Measurements from ENCODE around the gene MAP3K20. TPM values are rescaled to one million over a fixed set of nuclear protein-coding genes. Genes with fewer than 3 reads are reported as not detected.

The MAP3K20 gene
- total and polyA plus RNA-seq, 2 experiments from 2014 or later: 7.6 to 9.6 TPM

DNA sequence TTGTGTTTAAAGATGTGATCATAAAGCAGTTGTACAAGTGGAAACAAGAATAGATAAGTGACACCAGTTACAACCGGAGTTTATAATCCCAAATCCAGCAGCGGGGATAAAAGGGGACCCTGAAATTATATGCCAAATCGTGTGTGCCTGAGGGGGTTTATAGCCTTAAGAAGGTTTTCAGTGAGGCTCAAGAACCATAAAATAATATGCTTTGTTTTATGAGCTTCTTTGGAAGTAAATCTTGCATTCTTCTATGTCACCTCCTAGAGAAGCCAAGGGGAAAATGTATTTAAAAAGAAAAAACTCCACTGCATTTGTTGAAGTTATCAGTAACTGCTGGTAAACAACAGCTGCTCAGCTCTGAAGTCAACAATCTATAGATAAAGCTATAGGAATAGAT lies 25.8 kb upstream of the MAP3K20 start:
- TF ChIP-seq, protein P1, sequence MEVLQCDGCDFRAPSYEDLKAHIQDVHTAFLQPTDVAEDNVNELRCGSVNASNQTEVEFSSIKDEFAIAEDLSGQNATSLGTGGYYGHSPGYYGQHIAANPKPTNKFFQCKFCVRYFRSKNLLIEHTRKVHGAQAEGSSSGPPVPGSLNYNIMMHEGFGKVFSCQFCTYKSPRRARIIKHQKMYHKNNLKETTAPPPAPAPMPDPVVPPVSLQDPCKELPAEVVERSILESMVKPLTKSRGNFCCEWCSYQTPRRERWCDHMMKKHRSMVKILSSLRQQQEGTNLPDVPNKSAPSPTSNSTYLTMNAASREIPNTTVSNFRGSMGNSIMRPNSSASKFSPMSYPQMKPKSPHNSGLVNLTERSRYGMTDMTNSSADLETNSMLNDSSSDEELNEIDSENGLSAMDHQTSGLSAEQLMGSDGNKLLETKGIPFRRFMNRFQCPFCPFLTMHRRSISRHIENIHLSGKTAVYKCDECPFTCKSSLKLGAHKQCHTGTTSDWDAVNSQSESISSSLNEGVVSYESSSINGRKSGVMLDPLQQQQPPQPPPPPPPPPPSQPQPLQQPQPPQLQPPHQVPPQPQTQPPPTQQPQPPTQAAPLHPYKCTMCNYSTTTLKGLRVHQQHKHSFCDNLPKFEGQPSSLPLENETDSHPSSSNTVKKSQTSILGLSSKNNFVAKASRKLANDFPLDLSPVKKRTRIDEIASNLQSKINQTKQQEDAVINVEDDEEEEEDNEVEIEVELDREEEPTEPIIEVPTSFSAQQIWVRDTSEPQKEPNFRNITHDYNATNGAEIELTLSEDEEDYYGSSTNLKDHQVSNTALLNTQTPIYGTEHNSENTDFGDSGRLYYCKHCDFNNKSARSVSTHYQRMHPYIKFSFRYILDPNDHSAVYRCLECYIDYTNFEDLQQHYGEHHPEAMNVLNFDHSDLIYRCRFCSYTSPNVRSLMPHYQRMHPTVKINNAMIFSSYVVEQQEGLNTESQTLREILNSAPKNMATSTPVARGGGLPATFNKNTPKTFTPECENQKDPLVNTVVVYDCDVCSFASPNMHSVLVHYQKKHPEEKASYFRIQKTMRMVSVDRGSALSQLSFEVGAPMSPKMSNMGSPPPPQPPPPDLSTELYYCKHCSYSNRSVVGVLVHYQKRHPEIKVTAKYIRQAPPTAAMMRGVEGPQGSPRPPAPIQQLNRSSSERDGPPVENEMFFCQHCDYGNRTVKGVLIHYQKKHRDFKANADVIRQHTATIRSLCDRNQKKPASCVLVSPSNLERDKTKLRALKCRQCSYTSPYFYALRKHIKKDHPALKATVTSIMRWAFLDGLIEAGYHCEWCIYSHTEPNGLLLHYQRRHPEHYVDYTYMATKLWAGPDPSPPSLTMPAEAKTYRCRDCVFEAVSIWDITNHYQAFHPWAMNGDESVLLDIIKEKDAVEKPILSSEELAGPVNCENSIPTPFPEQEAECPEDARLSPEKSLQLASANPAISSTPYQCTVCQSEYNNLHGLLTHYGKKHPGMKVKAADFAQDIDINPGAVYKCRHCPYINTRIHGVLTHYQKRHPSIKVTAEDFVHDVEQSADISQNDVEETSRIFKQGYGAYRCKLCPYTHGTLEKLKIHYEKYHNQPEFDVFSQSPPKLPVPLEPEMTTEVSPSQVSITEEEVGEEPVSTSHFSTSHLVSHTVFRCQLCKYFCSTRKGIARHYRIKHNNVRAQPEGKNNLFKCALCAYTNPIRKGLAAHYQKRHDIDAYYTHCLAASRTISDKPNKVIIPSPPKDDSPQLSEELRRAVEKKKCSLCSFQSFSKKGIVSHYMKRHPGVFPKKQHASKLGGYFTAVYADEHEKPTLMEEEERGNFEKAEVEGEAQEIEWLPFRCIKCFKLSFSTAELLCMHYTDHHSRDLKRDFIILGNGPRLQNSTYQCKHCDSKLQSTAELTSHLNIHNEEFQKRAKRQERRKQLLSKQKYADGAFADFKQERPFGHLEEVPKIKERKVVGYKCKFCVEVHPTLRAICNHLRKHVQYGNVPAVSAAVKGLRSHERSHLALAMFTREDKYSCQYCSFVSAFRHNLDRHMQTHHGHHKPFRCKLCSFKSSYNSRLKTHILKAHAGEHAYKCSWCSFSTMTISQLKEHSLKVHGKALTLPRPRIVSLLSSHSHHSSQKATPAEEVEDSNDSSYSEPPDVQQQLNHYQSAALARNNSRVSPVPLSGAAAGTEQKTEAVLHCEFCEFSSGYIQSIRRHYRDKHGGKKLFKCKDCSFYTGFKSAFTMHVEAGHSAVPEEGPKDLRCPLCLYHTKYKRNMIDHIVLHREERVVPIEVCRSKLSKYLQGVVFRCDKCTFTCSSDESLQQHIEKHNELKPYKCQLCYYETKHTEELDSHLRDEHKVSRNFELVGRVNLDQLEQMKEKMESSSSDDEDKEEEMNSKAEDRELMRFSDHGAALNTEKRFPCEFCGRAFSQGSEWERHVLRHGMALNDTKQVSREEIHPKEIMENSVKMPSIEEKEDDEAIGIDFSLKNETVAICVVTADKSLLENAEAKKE (CRISPR knock-in tag; IDR thresholded peaks at IDR 0.05): no peak
- TF ChIP-seq NANOG (IDR thresholded peaks at IDR 0.05; ENCODE audit: borderline replicate concordance) (no peak), ZNF331 (CRISPR knock-in tag; IDR thresholded peaks at IDR 0.05; ENCODE audit: low read depth) (no peak), ZNF114 (CRISPR knock-in tag; IDR thresholded peaks at IDR 0.05) (no peak), EZH2phosphoT487 (IDR thresholded peaks at IDR 0.05; ENCODE audit: unreplicated experiment) (no peak), POLR2AphosphoS5 (IDR thresholded peaks at IDR 0.05; ENCODE audit: low read depth) (no peak), EZH2 (IDR thresholded peaks at IDR 0.05; ENCODE audit: low read depth, unreplicated experiment) (no peak), CREB1 (CRISPR knock-in tag; IDR thresholded peaks at IDR 0.05; ENCODE audit: low read depth) (no peak), STAT1 (IDR thresholded peaks at IDR 0.05; ENCODE audit: unreplicated experiment) (no peak), JUNB (IDR thresholded peaks at IDR 0.05; ENCODE audit: unreplicated experiment) (no peak)
- TF ChIP-seq, protein P2, sequence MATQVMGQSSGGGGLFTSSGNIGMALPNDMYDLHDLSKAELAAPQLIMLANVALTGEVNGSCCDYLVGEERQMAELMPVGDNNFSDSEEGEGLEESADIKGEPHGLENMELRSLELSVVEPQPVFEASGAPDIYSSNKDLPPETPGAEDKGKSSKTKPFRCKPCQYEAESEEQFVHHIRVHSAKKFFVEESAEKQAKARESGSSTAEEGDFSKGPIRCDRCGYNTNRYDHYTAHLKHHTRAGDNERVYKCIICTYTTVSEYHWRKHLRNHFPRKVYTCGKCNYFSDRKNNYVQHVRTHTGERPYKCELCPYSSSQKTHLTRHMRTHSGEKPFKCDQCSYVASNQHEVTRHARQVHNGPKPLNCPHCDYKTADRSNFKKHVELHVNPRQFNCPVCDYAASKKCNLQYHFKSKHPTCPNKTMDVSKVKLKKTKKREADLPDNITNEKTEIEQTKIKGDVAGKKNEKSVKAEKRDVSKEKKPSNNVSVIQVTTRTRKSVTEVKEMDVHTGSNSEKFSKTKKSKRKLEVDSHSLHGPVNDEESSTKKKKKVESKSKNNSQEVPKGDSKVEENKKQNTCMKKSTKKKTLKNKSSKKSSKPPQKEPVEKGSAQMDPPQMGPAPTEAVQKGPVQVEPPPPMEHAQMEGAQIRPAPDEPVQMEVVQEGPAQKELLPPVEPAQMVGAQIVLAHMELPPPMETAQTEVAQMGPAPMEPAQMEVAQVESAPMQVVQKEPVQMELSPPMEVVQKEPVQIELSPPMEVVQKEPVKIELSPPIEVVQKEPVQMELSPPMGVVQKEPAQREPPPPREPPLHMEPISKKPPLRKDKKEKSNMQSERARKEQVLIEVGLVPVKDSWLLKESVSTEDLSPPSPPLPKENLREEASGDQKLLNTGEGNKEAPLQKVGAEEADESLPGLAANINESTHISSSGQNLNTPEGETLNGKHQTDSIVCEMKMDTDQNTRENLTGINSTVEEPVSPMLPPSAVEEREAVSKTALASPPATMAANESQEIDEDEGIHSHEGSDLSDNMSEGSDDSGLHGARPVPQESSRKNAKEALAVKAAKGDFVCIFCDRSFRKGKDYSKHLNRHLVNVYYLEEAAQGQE (IDR thresholded peaks at IDR 0.05; ENCODE audit: unreplicated experiment): no peak
- TF ChIP-seq, protein P3, sequence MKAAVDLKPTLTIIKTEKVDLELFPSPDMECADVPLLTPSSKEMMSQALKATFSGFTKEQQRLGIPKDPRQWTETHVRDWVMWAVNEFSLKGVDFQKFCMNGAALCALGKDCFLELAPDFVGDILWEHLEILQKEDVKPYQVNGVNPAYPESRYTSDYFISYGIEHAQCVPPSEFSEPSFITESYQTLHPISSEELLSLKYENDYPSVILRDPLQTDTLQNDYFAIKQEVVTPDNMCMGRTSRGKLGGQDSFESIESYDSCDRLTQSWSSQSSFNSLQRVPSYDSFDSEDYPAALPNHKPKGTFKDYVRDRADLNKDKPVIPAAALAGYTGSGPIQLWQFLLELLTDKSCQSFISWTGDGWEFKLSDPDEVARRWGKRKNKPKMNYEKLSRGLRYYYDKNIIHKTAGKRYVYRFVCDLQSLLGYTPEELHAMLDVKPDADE (IDR thresholded peaks at IDR 0.05): no peak
- TF ChIP-seq, protein P4, sequence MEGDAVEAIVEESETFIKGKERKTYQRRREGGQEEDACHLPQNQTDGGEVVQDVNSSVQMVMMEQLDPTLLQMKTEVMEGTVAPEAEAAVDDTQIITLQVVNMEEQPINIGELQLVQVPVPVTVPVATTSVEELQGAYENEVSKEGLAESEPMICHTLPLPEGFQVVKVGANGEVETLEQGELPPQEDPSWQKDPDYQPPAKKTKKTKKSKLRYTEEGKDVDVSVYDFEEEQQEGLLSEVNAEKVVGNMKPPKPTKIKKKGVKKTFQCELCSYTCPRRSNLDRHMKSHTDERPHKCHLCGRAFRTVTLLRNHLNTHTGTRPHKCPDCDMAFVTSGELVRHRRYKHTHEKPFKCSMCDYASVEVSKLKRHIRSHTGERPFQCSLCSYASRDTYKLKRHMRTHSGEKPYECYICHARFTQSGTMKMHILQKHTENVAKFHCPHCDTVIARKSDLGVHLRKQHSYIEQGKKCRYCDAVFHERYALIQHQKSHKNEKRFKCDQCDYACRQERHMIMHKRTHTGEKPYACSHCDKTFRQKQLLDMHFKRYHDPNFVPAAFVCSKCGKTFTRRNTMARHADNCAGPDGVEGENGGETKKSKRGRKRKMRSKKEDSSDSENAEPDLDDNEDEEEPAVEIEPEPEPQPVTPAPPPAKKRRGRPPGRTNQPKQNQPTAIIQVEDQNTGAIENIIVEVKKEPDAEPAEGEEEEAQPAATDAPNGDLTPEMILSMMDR (conservative IDR thresholded peaks at IDR 0.05; ENCODE audit: low read depth in 2 of 2): no peak
- DNase-seq (ENCODE audit: low spot score) (no peak), ATAC-seq (no peak)
- H4K20me1 ChIP-seq (replicated peaks; ENCODE audit: insufficient read depth): no peaks in the 10 kb centered on the region
- no peaks in the 10 kb centered on the region for H3F3A ChIP-seq (replicated peaks; ENCODE audit: low read depth)
- Mint-ChIP-seq H3K36me3 (ENCODE audit: low read depth) (no peaks in the 10 kb centered on the region), H3K27ac (no peak overlapping the region), H3K4me1 (peaks cover 5% of the 10 kb centered on the region; the same call in 2 of the 3 replicates), H3K4me3 (no peak overlapping the region), H3K9me3 (no peaks in the 10 kb centered on the region), H3K27me3 (ENCODE audit: insufficient read depth, low read depth, poor library complexity) (peaks cover 3% of the 10 kb centered on the region)
- no peak overlapping the region for H3K4me2 ChIP-seq
- no peak overlapping the region for H3K27ac ChIP-seq (ENCODE audit: low read depth)
- no peaks in the 10 kb centered on the region for H3K9me2 ChIP-seq (ENCODE audit: insufficient read depth)
- H3K4me3 ChIP-seq: no peak overlapping the region
- H3K27me3 ChIP-seq (ENCODE audit: insufficient read depth): no peaks in the 10 kb centered on the region
- no peak overlapping the region for H2AFZ ChIP-seq
- H3K79me2 ChIP-seq (replicated peaks; ENCODE audit: insufficient read depth): no peaks in the 10 kb centered on the region
- peaks cover 3% of the 10 kb centered on the region; the same call in 1 of the 2 replicates for H3K4me1 ChIP-seq (ENCODE audit: insufficient read depth)
- no peaks in the 10 kb centered on the region for H3K36me3 ChIP-seq (ENCODE audit: insufficient read depth)
